Activated naive CD8-positive, alpha-beta T cell (primary cell): ENCODE results near the gene IGFLR1.
"Not testable (repeated sequence)": the region's sequence is repeated elsewhere in the genome, so short reads cannot be mapped to it uniquely, and the experiment has no call there.

ENCODE experiments used
- H3K27ac Mint-ChIP-seq: one replicate; pipeline ENCODE4 v1.8.0; 2021; ENCODE audit warnings: mixed read lengths
- H3K27me3 Mint-ChIP-seq: one replicate; pipeline ENCODE4 v1.8.0; 2021; ENCODE audit warnings: mixed read lengths
- H3K36me3 Mint-ChIP-seq: one replicate; pipeline ENCODE4 v1.8.0; 2021; ENCODE audit warnings: mixed read lengths
- H3K4me1 Mint-ChIP-seq: one replicate; pipeline ENCODE4 v1.8.0; 2021; ENCODE audit warnings: low read depth, mixed read lengths
- H3K4me3 Mint-ChIP-seq: one replicate; pipeline ENCODE4 v1.8.0; 2021; ENCODE audit warnings: mild to moderate bottlenecking, mixed read lengths
- H3K9me3 Mint-ChIP-seq: one replicate; pipeline ENCODE4 v1.8.0; 2021; ENCODE audit warnings: low read depth, mixed read lengths

Gene IGFLR1

GRCh38 chr19:35730326-35730725 lies 11.9 kb downstream of the IGFLR1 start:
- Mint-ChIP-seq H3K9me3 (no peaks in the 10 kb centered on the region), H3K27me3 (no peaks in the 10 kb centered on the region), H3K27ac (no peak overlapping the region), H3K36me3 (peaks cover 4% of the 10 kb centered on the region), H3K4me1 (peaks cover 3% of the 10 kb centered on the region), H3K4me3 (no peak overlapping the region)

GRCh38 chr19:35729763-35730162 lies 12.5 kb downstream of the IGFLR1 start:
- H3K27ac Mint-ChIP-seq: no peak overlapping the region

GRCh38 chr19:35729021-35729420 lies 13.2 kb downstream of the IGFLR1 start:
- Mint-ChIP-seq H3K27me3 (no peaks in the 10 kb centered on the region), H3K4me3 (no peak overlapping the region), H3K36me3 (peaks cover 4% of the 10 kb centered on the region), H3K27ac (no peak overlapping the region), H3K9me3 (no peaks in the 10 kb centered on the region), H3K4me1 (peaks cover under 1% of the 10 kb centered on the region)

More at GRCh38 chr19:35729763-35730162, 12.5 kb downstream of the IGFLR1 start:
- Mint-ChIP-seq H3K4me1 (peaks cover 3% of the 10 kb centered on the region), H3K27me3 (no peaks in the 10 kb centered on the region), H3K4me3 (no peak overlapping the region), H3K36me3 (peaks cover 4% of the 10 kb centered on the region), H3K9me3 (no peaks in the 10 kb centered on the region)

- Mint-ChIP-seq H3K27ac (no peak overlapping the region), H3K4me3 (no peak overlapping the region), H3K9me3 (no peaks in the 10 kb centered on the region), H3K36me3 (peaks cover 4% of the 10 kb centered on the region), H3K4me1 (no peaks in the 10 kb centered on the region), H3K27me3 (no peaks in the 10 kb centered on the region)
Observed at GRCh38 chr19:35727956-35728706, 14.1 kb downstream of the IGFLR1 start.

- Mint-ChIP-seq H3K27me3 (no peaks in the 10 kb centered on the region), H3K9me3 (no peaks in the 10 kb centered on the region), H3K36me3 (peaks cover 4% of the 10 kb centered on the region), H3K4me3 (no peak overlapping the region), H3K4me1 (no peaks in the 10 kb centered on the region), H3K27ac (no peak overlapping the region)
Observed at GRCh38 chr19:35727053-35727955, 14.9 kb downstream of the IGFLR1 start.

- H3K36me3 Mint-ChIP-seq: no peaks in the 10 kb centered on the region
- H3K27ac Mint-ChIP-seq: no peak overlapping the region
- peaks cover 8% of the 10 kb centered on the region for H3K4me1 Mint-ChIP-seq
- no peaks in the 10 kb centered on the region for H3K9me3 Mint-ChIP-seq
- H3K4me3 Mint-ChIP-seq: no peak overlapping the region
- no peaks in the 10 kb centered on the region for H3K27me3 Mint-ChIP-seq
Observed at GRCh38 chr19:35725216-35725861, 16.9 kb downstream of the IGFLR1 start.

GRCh38 chr19:35724560-35724959 lies 17.7 kb downstream of the IGFLR1 start:
- Mint-ChIP-seq H3K9me3 (no peaks in the 10 kb centered on the region), H3K36me3 (no peaks in the 10 kb centered on the region), H3K4me1 (peaks cover 12% of the 10 kb centered on the region), H3K27me3 (no peaks in the 10 kb centered on the region), H3K4me3 (no peak overlapping the region), H3K27ac (no peak overlapping the region)

GRCh38 chr19:35724132-35724531 lies 18.1 kb downstream of the IGFLR1 start:
- H3K4me1 Mint-ChIP-seq: peaks cover 16% of the 10 kb centered on the region
- not testable (repeated sequence) for H3K36me3 Mint-ChIP-seq, H3K4me3 Mint-ChIP-seq, H3K27me3 Mint-ChIP-seq, H3K9me3 Mint-ChIP-seq, H3K27ac Mint-ChIP-seq

GRCh38 chr19:35723671-35724070 lies 18.6 kb downstream of the IGFLR1 start:
- no peaks in the 10 kb centered on the region for H3K9me3 Mint-ChIP-seq
- no peak overlapping the region for H3K4me3 Mint-ChIP-seq
- peaks cover 17% of the 10 kb centered on the region for H3K4me1 Mint-ChIP-seq
- H3K27ac Mint-ChIP-seq: no peak overlapping the region
- no peaks in the 10 kb centered on the region for H3K27me3 Mint-ChIP-seq
- no peaks in the 10 kb centered on the region for H3K36me3 Mint-ChIP-seq

GRCh38 chr19:35722897-35723296 lies 19.4 kb downstream of the IGFLR1 start:
- H3K36me3 Mint-ChIP-seq: no peaks in the 10 kb centered on the region
- H3K4me3 Mint-ChIP-seq: no peak overlapping the region
- no peaks in the 10 kb centered on the region for H3K9me3 Mint-ChIP-seq
- peaks cover 17% of the 10 kb centered on the region for H3K4me1 Mint-ChIP-seq
- no peaks in the 10 kb centered on the region for H3K27me3 Mint-ChIP-seq
- no peak overlapping the region for H3K27ac Mint-ChIP-seq

GRCh38 chr19:35722461-35722860 lies 19.8 kb downstream of the IGFLR1 start:
- no peaks in the 10 kb centered on the region for H3K9me3 Mint-ChIP-seq
- no peak overlapping the region for H3K27ac Mint-ChIP-seq
- no peaks in the 10 kb centered on the region for H3K36me3 Mint-ChIP-seq
- no peaks in the 10 kb centered on the region for H3K27me3 Mint-ChIP-seq
- H3K4me1 Mint-ChIP-seq: peaks cover 17% of the 10 kb centered on the region
- H3K4me3 Mint-ChIP-seq: no peak overlapping the region

- Mint-ChIP-seq H3K36me3 (peaks cover 4% of the 10 kb centered on the region), H3K4me3 (no peak overlapping the region), H3K4me1 (peaks cover 20% of the 10 kb centered on the region), H3K27ac (no peak overlapping the region), H3K27me3 (no peaks in the 10 kb centered on the region), H3K9me3 (no peaks in the 10 kb centered on the region)
Observed at GRCh38 chr19:35721374-35721773, 20.9 kb downstream of the IGFLR1 start.

- Mint-ChIP-seq H3K4me3 (no peak overlapping the region), H3K27me3 (no peaks in the 10 kb centered on the region), H3K9me3 (no peaks in the 10 kb centered on the region), H3K27ac (no peak overlapping the region), H3K4me1 (peaks cover 25% of the 10 kb centered on the region), H3K36me3 (peaks cover 4% of the 10 kb centered on the region)
Observed at GRCh38 chr19:35720648-35721047, 21.6 kb downstream of the IGFLR1 start.

- H3K4me3 Mint-ChIP-seq: peak overlapping the region; percentile 58
- no peaks in the 10 kb centered on the region for H3K9me3 Mint-ChIP-seq
- H3K36me3 Mint-ChIP-seq: peaks cover 4% of the 10 kb centered on the region
- H3K4me1 Mint-ChIP-seq: peaks cover 26% of the 10 kb centered on the region
- no peaks in the 10 kb centered on the region for H3K27me3 Mint-ChIP-seq
- H3K27ac Mint-ChIP-seq: peak overlapping the region; percentile 64
Observed at GRCh38 chr19:35720163-35720524, 22.1 kb downstream of the IGFLR1 start.
